Measurements from ENCODE around the gene AUTS2. TPM values are rescaled to one million over a fixed set of nuclear protein-coding genes. Genes with fewer than 3 reads are reported as not detected.

Gene AUTS2
- total RNA-seq (2014; rRNA removed; shearing (Covaris generic)) (1.4 and 3.0 TPM in 2 replicates), polyA plus RNA-seq (2016; fragmentation: Nextera tagmentation; extraction: Ambion mirVana) (2.5 and 4.4 TPM in 2 replicates)

DNA sequence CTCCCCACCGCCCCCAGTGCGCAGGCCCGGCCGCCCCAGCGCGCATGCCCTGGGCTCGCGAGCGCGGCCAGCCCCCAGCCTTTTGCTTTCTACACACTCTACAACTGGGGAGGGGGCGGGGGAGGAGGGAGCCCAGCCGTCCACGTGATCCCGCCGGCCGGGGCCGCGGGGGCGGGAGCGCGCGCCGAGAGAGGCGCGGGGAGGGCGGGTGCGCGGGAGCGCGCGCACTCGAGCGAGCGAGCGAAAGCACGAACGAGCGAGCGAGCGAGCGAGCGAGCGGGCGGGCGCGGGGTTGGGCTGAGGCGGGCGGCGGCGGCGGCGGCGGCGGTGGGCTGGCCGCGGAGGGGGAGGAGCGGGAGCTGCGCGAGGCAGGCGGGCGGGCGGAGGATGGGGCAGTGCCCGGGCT is at the start of gene AUTS2:
Gene AUTS2 (plus strand): TSS at position 395 of the 406 bp plus-strand sequence. CDS start 1,179 bp downstream, outside the sequence.
- Histone ChIP-seq H3F3A (ENCODE audit: insufficient read depth) (peaks cover 25% of the 10 kb centered on the region), H3K27ac (no peak within 1 kb of the TSS), H3K4me1 (ENCODE audit: insufficient read depth) (no peaks in the 10 kb centered on the region), H3K4me2 (ENCODE audit: unreplicated experiment) (peak within 1 kb of the TSS; percentile 84), H3K9me2 (ENCODE audit: insufficient read depth) (no peaks in the 10 kb centered on the region), H3K9me3 (ENCODE audit: low read depth) (no peaks in the 10 kb centered on the region), H3K27me3 (replicated peaks; ENCODE audit: insufficient read depth) (peaks cover 18% of the 10 kb centered on the region), H3K9ac (peak within 1 kb of the TSS; percentile 61), H3K4me3 (peak within 1 kb of the TSS; percentile 96), H2AFZ (peak within 1 kb of the TSS; percentile 99), H4K20me1 (ENCODE audit: insufficient read depth) (no peaks in the 10 kb centered on the region), H3K36me3 (ENCODE audit: low read depth) (no peaks in the 10 kb centered on the region), H3K79me2 (ENCODE audit: insufficient read depth) (no peaks in the 10 kb centered on the region)
- 0% methylated on average over 46 of the region's 63 CpGs; no CpG with 5 or more reads in 1 of the 2 experiments for WGBS, 2 experiments (ENCODE audit: low coverage in 1 of 2, low lambda C conversion rate in 2 of 2, missing lambda C conversion rate in 2 of 2)
- in situ Hi-C loops (cut with MboI): no loop called here
- TF ChIP-seq EZH2phosphoT487 (IDR thresholded peaks at IDR 0.05; ENCODE audit: insufficient read depth, low read depth) (no peak), EZH2 (IDR thresholded peaks at IDR 0.05; ENCODE audit: insufficient read depth, poor library complexity, severe bottlenecking) (no peak)
- DNase-seq: peak; percentile 84

DNA sequence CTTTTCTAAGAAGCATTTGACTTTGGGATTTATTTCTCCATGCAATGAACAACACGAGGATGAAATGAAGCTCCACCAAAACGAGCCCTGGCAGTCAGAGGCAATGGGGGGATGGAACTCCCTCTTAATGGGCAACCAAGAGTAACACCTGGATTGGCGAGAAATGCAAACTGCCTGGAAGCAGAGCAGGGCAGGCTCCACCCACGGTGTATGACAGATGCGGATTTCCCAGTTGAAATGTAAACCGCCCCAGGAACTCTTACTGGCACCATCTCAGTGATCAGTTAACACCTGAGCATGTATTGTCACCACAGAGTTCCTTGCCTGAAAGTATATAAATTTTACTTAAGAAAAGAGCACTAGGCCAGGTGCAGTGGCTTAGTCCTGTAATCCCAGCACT is 47.3 kb upstream of the AUTS2 start:
- Histone ChIP-seq H2AFZ (no peak overlapping the region), H3K27ac (no peak overlapping the region), H3K9me3 (ENCODE audit: low read depth) (no peaks in the 10 kb centered on the region), H4K20me1 (ENCODE audit: insufficient read depth) (no peaks in the 10 kb centered on the region), H3K4me3 (no peak overlapping the region), H3K9me2 (ENCODE audit: insufficient read depth) (no peaks in the 10 kb centered on the region), H3K36me3 (ENCODE audit: low read depth) (no peaks in the 10 kb centered on the region), H3K79me2 (ENCODE audit: insufficient read depth) (no peaks in the 10 kb centered on the region), H3K4me1 (ENCODE audit: insufficient read depth) (no peaks in the 10 kb centered on the region), H3K27me3 (replicated peaks; ENCODE audit: insufficient read depth) (no peaks in the 10 kb centered on the region), H3F3A (ENCODE audit: insufficient read depth) (no peaks in the 10 kb centered on the region), H3K4me2 (ENCODE audit: unreplicated experiment) (no peak overlapping the region), H3K9ac (no peak overlapping the region)
- TF ChIP-seq EZH2phosphoT487 (IDR thresholded peaks at IDR 0.05; ENCODE audit: insufficient read depth, low read depth): no peak
- TF ChIP-seq EZH2 (IDR thresholded peaks at IDR 0.05; ENCODE audit: insufficient read depth, poor library complexity, severe bottlenecking): no peak
- 50 to 55% methylated on average over 6 of the region's 6 CpGs for WGBS, 2 experiments (ENCODE audit: low coverage in 1 of 2, low lambda C conversion rate in 2 of 2, missing lambda C conversion rate in 2 of 2)
- no peak for DNase-seq
- in situ Hi-C loops (cut with MboI): no loop called here

DNA sequence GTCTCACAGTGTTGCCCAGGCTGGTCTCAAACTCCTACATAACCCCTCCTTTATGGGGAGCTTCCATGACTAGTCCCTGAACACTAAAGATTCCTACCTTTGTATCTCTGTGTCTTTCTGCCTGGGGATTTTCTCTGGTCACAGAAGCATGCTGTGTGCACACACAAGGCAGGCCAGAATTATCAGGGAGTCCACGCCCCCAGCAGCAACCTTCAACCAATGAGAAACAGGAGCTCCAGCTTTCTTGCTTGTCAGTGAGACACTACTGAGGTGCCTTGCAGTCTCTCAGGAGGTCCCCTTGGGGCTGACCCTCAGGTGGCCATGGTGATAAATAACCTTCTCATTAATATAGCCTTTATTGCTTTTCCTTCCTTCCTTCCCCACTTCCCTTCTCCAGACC is 45.1 kb upstream of the AUTS2 start:
- DNase-seq: no peak
- WGBS, 2 experiments (ENCODE audit: low coverage in 1 of 2, low lambda C conversion rate in 2 of 2, missing lambda C conversion rate in 2 of 2): 7 to 14% methylated on average over 1 of the region's 1 CpG
- Histone ChIP-seq H3K27me3 (replicated peaks; ENCODE audit: insufficient read depth) (no peaks in the 10 kb centered on the region), H3K4me3 (no peak overlapping the region), H3K4me1 (ENCODE audit: insufficient read depth) (no peaks in the 10 kb centered on the region), H3F3A (ENCODE audit: insufficient read depth) (no peaks in the 10 kb centered on the region), H4K20me1 (ENCODE audit: insufficient read depth) (no peaks in the 10 kb centered on the region), H3K4me2 (ENCODE audit: unreplicated experiment) (no peak overlapping the region), H3K27ac (no peak overlapping the region), H3K36me3 (ENCODE audit: low read depth) (no peaks in the 10 kb centered on the region), H2AFZ (no peak overlapping the region), H3K79me2 (ENCODE audit: insufficient read depth) (no peaks in the 10 kb centered on the region), H3K9me3 (ENCODE audit: low read depth) (no peaks in the 10 kb centered on the region), H3K9ac (no peak overlapping the region), H3K9me2 (ENCODE audit: insufficient read depth) (no peaks in the 10 kb centered on the region)
- in situ Hi-C loops (cut with MboI): no loop called here
- TF ChIP-seq EZH2 (IDR thresholded peaks at IDR 0.05; ENCODE audit: insufficient read depth, poor library complexity, severe bottlenecking): no peak

DNA sequence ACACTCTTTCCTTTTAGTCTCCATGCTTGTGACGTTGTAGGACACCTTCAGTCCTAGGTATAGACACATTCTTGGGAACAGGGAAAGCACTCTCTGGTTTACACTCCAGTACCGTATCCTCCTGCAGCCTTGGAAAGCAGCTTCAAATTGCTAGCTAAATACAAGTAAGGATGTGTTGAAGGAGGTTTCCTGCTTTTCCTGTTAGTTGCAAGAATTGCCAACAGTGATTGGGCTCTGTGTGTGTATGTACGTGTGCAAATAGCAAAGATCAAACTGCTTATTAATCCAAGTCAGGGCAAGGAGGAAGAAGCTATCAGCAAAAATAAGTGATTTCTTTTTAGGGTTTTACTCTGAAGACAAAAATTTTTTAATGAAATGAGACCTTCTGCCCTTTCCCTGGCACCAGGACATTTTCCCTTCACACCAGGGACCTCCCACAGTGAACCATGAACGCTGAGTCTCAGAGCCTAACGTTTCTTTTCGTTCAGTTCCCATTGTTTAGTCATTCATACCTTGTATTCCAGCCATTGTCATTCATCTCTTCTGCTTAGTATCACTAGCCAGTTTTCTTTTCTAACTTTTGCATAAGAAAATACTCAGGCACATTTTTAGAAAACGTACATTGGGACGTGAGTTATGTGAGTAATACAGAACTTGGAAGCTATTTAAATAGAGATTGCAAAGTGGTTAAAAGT is 36.9 kb upstream of the AUTS2 start:
- Histone ChIP-seq H3K27ac (no peak overlapping the region), H3K9me2 (ENCODE audit: insufficient read depth) (no peaks in the 10 kb centered on the region), H3K27me3 (replicated peaks; ENCODE audit: insufficient read depth) (peaks cover 6% of the 10 kb centered on the region; the same call in 1 of the 2 replicates), H3K4me3 (no peak overlapping the region), H3K36me3 (ENCODE audit: low read depth) (no peaks in the 10 kb centered on the region), H3F3A (ENCODE audit: insufficient read depth) (no peaks in the 10 kb centered on the region), H2AFZ (no peak overlapping the region), H3K4me1 (ENCODE audit: insufficient read depth) (no peaks in the 10 kb centered on the region), H3K4me2 (ENCODE audit: unreplicated experiment) (no peak overlapping the region), H3K9me3 (ENCODE audit: low read depth) (no peaks in the 10 kb centered on the region), H3K79me2 (ENCODE audit: insufficient read depth) (no peaks in the 10 kb centered on the region), H4K20me1 (ENCODE audit: insufficient read depth) (no peaks in the 10 kb centered on the region), H3K9ac (no peak overlapping the region)
- no peak for TF ChIP-seq EZH2phosphoT487 (IDR thresholded peaks at IDR 0.05; ENCODE audit: insufficient read depth, low read depth)
- TF ChIP-seq EZH2 (IDR thresholded peaks at IDR 0.05; ENCODE audit: insufficient read depth, poor library complexity, severe bottlenecking): no peak
- no peak for DNase-seq
- 41 to 45% methylated on average over 8 of the region's 8 CpGs for WGBS, 2 experiments (ENCODE audit: low coverage in 1 of 2, low lambda C conversion rate in 2 of 2, missing lambda C conversion rate in 2 of 2)
- in situ Hi-C loops (cut with MboI): no loop called here

Data from GM23248 (cell line).